Measurements from ENCODE around the gene MCRIP1.

Gene MCRIP1

DNA sequence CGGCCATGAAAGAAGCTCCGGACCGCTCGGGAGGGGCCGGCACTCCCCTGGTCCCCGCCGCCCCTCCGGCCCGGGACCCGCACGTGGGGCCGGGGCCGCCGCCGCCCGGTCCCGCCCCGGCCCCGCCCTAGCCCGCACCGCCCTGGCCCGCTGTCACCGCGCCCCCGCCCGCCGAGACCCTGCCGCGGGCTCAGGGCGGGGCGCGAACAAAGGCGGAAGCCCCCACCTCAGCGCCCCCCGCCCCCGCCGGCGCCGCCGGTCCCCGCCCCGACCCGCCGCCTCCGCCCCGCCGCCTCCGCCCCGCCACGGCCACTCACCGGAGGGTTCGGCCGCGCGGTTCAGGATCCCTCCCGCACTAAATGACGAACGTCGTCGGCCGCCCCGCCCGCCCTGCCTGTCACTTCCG, 37.9 kb upstream of the MCRIP1 start, which contains the start of gene ARHGDIA:
TSS of gene ARHGDIA (minus strand) at position 357 of the 406 bp plus-strand sequence. CDS start 1,407 bp downstream, outside the sequence.
- H3K4me3 ChIP-seq (ENCODE audit: low read depth, low read length), result peak within 1 kb of the TSS; percentile 94
- no peaks in the 10 kb centered on the region for H3K27me3 ChIP-seq (ENCODE audit: insufficient read depth, low read depth, severe bottlenecking)
- TF ChIP-seq, protein P1, sequence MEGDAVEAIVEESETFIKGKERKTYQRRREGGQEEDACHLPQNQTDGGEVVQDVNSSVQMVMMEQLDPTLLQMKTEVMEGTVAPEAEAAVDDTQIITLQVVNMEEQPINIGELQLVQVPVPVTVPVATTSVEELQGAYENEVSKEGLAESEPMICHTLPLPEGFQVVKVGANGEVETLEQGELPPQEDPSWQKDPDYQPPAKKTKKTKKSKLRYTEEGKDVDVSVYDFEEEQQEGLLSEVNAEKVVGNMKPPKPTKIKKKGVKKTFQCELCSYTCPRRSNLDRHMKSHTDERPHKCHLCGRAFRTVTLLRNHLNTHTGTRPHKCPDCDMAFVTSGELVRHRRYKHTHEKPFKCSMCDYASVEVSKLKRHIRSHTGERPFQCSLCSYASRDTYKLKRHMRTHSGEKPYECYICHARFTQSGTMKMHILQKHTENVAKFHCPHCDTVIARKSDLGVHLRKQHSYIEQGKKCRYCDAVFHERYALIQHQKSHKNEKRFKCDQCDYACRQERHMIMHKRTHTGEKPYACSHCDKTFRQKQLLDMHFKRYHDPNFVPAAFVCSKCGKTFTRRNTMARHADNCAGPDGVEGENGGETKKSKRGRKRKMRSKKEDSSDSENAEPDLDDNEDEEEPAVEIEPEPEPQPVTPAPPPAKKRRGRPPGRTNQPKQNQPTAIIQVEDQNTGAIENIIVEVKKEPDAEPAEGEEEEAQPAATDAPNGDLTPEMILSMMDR (IDR thresholded peaks at IDR 0.05; ENCODE audit: low read depth, low read length), result no peak
- H3K36me3 ChIP-seq, result peaks cover 45% of the 10 kb centered on the region
- peak within 1 kb of the TSS; percentile 98 for H3K27ac ChIP-seq
- DNase-seq, result no peak
- H3K9me3 ChIP-seq (ENCODE audit: severe bottlenecking), result no peaks in the 10 kb centered on the region

DNA sequence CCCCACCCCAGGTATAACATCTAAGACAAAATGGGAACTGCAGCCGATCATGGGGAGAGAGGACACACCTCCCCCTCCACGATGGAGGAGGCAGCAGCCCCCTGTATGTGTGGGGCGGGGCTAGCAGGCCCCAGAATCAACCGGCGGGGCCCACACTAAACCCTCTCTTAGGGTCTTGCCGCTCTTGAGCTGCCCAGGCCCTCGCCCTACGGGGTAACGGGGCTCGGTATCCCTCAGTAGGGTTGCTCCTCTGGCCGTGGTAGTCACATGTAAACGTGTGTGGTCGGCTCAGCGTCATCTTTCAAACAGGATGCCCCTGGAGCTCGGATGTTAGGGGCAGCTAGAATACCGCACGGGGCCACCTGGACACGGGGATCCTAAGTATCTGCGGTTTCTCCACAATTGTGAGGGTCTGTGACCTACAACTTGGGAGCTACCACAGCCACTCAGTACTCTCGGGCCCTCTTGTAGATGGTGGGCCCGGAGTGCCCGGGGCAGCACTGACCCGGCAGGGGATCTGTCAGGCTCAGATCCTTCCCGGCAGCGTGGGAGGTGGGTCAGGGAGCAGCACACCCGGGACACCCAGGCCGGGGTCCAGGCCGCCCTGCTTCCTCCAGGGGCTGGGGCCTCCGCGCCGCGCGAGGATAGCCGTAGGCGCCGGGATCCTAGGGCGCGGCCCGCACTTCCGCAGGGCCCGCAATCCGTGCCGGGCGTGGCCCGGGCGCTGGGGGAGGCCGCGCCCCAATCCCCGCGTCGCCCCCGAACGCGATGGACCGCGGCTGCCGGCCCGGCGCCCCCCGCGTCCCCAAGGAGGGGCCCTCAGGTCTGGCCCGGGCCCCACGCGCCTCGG, 37.3 kb upstream of the MCRIP1 start:
- H3K27ac ChIP-seq, result peak overlapping the region; percentile 56
- H3K27me3 ChIP-seq (ENCODE audit: insufficient read depth, low read depth, severe bottlenecking), result no peaks in the 10 kb centered on the region
- no peaks in the 10 kb centered on the region for H3K9me3 ChIP-seq (ENCODE audit: severe bottlenecking)
- H3K36me3 ChIP-seq, result peaks cover 48% of the 10 kb centered on the region
- TF ChIP-seq, protein P1 (IDR thresholded peaks at IDR 0.05; ENCODE audit: low read depth, low read length), result no peak
- H3K4me3 ChIP-seq (ENCODE audit: low read depth, low read length), result peak overlapping the region; percentile 89
- no peak for DNase-seq

DNA sequence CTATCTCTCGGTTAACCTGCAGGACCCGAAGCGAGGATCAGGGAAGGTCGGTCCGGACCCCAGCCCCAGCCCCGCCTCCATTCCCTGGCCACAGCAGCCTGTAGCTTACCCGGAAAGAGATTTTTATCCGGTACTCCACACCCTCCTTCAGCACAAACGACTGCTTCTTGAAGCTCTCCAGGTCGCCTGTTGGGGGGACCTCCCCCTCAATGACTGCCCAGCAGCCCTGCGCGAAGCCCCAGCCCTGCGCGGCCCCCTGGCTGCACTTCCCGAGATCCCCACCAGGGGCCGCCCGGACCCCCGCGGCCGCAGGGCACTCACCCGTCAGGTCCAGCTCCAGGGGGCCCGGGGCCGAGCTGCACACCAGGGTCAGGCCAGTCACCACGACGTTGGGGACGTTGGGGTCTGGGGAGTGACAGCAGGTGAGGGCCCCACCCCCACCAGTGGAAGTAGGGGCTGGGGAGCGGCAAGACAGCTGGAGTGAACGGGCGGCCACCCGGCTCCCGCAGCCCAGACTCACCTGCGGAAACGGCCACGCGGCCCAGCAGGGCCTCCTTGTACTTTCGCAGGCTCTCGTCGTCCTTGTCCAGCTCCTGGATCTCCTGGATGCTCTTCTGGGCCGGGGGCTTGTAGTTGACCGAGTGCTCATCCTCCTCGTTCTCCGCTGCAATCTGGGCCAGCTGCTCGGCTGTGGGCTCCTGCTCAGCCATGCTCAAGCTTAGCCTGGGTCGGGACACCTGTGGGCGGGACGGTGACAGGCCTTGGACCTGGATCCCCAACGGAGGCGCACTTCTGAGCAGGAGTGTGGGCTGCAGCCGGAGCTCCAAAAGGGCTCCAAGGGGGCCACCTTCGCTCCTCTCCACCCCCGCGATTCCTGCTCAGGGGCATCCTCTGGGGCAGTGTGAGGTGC, 36.4 kb upstream of the MCRIP1 start:
- DNase-seq, result peak; percentile 76
- Histone ChIP-seq H3K27ac (peak overlapping the region; percentile 56), H3K36me3 (peaks cover 50% of the 10 kb centered on the region), H3K4me3 (ENCODE audit: low read depth, low read length) (peak overlapping the region; percentile 89), H3K9me3 (ENCODE audit: severe bottlenecking) (no peaks in the 10 kb centered on the region), H3K27me3 (ENCODE audit: insufficient read depth, low read depth, severe bottlenecking) (no peaks in the 10 kb centered on the region)
- TF ChIP-seq, protein P1 (IDR thresholded peaks at IDR 0.05; ENCODE audit: low read depth, low read length), result peak; percentile 94

DNA sequence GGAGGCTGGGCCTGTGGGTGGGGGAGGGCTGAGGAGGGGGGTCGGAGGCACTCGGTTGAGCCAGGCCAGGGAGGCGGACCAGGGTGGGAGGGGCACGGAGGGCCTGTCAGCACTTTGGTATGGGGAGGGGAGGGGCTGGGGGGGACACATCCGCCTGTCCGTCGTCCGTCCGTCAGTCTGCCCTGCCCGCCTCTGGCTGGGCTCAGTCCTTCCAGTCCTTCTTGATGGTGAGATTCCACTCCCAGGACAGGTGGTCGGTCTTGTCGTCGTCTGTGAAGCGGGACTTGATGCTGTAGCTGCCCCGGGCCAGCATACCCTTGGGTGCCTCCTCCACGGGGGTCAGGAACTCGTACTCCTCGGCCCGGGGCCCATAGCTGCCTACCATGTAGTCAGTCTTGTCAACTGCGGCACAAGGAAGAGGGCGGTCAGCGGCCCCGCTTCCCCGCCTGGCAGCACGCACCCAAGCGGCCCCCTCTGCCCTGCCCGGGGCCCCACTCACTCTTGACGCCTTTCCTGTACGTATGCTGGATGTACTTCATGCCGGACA, 35.7 kb upstream of the MCRIP1 start:
- peak; percentile 66 for DNase-seq
- H3K27ac ChIP-seq, result peak overlapping the region; percentile 56

DNA sequence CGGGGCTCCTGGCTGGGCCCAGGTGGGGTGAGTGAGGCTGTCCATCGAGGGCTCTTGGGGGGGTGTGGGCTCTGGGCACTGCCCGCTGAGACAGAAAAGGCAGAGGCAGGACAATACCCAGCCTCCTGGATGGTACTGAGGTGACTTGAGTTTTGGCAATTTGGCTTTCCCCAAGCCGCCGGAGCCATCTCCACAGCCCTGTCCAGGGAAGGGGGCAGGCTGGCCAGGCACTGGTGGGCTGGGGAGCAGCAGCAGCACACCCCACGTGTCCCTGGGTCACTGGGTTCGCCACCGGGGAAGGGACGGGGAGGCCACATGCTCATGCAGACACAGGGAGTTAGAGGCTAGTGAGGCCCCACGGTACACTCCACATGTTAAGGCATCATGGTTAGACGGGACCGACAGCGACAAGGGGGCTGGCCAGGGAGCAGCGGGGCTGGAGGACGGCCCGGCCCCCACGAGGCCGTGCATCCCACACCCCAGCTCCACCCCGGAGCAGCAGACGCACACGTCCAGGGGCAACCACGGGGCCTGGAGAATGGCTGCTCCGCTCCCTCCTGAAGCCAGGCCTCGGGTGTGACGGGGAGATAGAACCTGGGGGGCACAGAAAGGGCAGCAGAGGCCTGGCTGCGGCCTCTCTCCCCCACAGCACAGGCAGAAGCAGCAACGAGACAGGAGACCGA, 35.0 kb upstream of the MCRIP1 start:
- TF ChIP-seq, protein P1 (IDR thresholded peaks at IDR 0.05; ENCODE audit: low read depth, low read length), result no peak
- peak overlapping the region; percentile 42 for H3K27ac ChIP-seq
- no peaks in the 10 kb centered on the region for H3K9me3 ChIP-seq (ENCODE audit: severe bottlenecking)
- no peak overlapping the region for H3K4me3 ChIP-seq (ENCODE audit: low read depth, low read length)
- H3K27me3 ChIP-seq (ENCODE audit: insufficient read depth, low read depth, severe bottlenecking), result no peaks in the 10 kb centered on the region
- peaks cover 56% of the 10 kb centered on the region for H3K36me3 ChIP-seq
- DNase-seq, result no peak

More for the DNA sequence above, 35.7 kb upstream of the MCRIP1 start:
- Histone ChIP-seq H3K4me3 (ENCODE audit: low read depth, low read length) (no peak overlapping the region), H3K9me3 (ENCODE audit: severe bottlenecking) (no peaks in the 10 kb centered on the region), H3K36me3 (peaks cover 51% of the 10 kb centered on the region), H3K27me3 (ENCODE audit: insufficient read depth, low read depth, severe bottlenecking) (no peaks in the 10 kb centered on the region)
- TF ChIP-seq, protein P1 (IDR thresholded peaks at IDR 0.05; ENCODE audit: low read depth, low read length), result no peak
